ENCODE measurements around the gene SRPK3. TPM values are rescaled to one million over a fixed set of nuclear protein-coding genes. Genes with fewer than 3 reads are reported as not detected.

SRPK3 gene
- total and polyA plus RNA-seq, 2 donors (not counting 1 experiment from before 2014, with no cell fraction given): not detected

GRCh38 chrX:153783378-153784013 is 2.7 kb downstream of the SRPK3 start:
- intact Hi-C loops (cut with micrococcal nuclease): no loop called here
- Histone ChIP-seq H3K27ac (ENCODE audit: low read length in 2 of 2) (no peak overlapping the region), H4K20me1 (ENCODE audit: control insufficient read depth, insufficient read depth, low read length, poor library complexity, severe bottlenecking) (no peaks in the 10 kb centered on the region), H3K36me3 (replicated peaks in 1 of 2; ENCODE audit: control extremely low read depth in 1 of 2, control insufficient read depth in 1 of 2, extremely low read depth in 1 of 2, insufficient read depth in 2 of 2, low read length in 1 of 2) (peaks cover 0 to 19% of the 10 kb centered on the region in 2 experiments), H3K4me3 (ENCODE audit: control extremely low read depth in 1 of 5, extremely low read depth in 1 of 5, insufficient read depth in 1 of 5, low read depth in 2 of 5, low read length in 4 of 5) (no peak overlapping the region), H3K27me3 (replicated peaks in 1 of 4; ENCODE audit: control extremely low read depth in 1 of 4, control insufficient read depth in 3 of 4, insufficient read depth in 4 of 4, low read length in 3 of 4) (no peaks in the 10 kb centered on the region), H2AFZ (ENCODE audit: insufficient read depth, low read depth, low read length, poor library complexity, severe bottlenecking) (no peak overlapping the region), H3K9me3 (ENCODE audit: control extremely low read depth in 1 of 3, control insufficient read depth in 2 of 3, insufficient read depth in 1 of 3, low read length in 2 of 3) (no peaks in the 10 kb centered on the region), H3K4me1 (ENCODE audit: control insufficient read depth in 2 of 2, insufficient read depth in 2 of 2, low read length in 2 of 2) (no peaks in the 10 kb centered on the region), H3K79me2 (ENCODE audit: control insufficient read depth, insufficient read depth, low read length) (no peaks in the 10 kb centered on the region), H3K4me2 (replicated peaks; ENCODE audit: low read depth, low read length, poor library complexity, severe bottlenecking) (no peak overlapping the region), H3K9ac (ENCODE audit: low read length) (no peak overlapping the region)
- ATAC-seq (ENCODE audit: low read depth): no peak
- DNase-seq: no peak
- no peaks in the 10 kb centered on the region for H3K9me3 Mint-ChIP-seq (ENCODE audit: insufficient read depth)
- ChIA-PET CTCF (no interaction called here), POLR2A (no interaction called here)
- H3K4me1 Mint-ChIP-seq: peaks cover 4% of the 10 kb centered on the region
- peaks cover 7% of the 10 kb centered on the region for H3K27me3 Mint-ChIP-seq
- TF ChIP-seq EZH2 (IDR thresholded peaks at IDR 0.05; ENCODE audit: borderline replicate concordance, insufficient read depth, low read depth, low read length, poor library complexity, severe bottlenecking): no peak
- no peak for TF ChIP-seq CTCF (IDR thresholded peaks at IDR 0.05)
- H3K27ac Mint-ChIP-seq: no peak overlapping the region
- no peak overlapping the region for H3K4me3 Mint-ChIP-seq
- WGBS (ENCODE audit: insufficient coverage): 73% methylated on average over 12 of the region's 24 CpGs

- ChIA-PET POLR2A (no interaction called here), CTCF (no interaction called here)
- Mint-ChIP-seq H3K27ac (no peak overlapping the region), H3K4me3 (no peak overlapping the region), H3K4me1 (peaks cover 4% of the 10 kb centered on the region), H3K9me3 (ENCODE audit: insufficient read depth) (no peaks in the 10 kb centered on the region), H3K27me3 (peaks cover 7% of the 10 kb centered on the region)
- WGBS (ENCODE audit: insufficient coverage): 98% methylated on average over 11 of the region's 27 CpGs
- H3K36me3 ChIP-seq (replicated peaks in 1 of 2; ENCODE audit: control extremely low read depth in 1 of 2, control insufficient read depth in 1 of 2, extremely low read depth in 1 of 2, insufficient read depth in 2 of 2, low read length in 1 of 2): peaks cover 0 to 23% of the 10 kb centered on the region in 2 experiments
- no peak for DNase-seq
- no peak overlapping the region for H3K9ac ChIP-seq (ENCODE audit: low read length)
- H2AFZ ChIP-seq (ENCODE audit: insufficient read depth, low read depth, low read length, poor library complexity, severe bottlenecking): no peak overlapping the region
- no peaks in the 10 kb centered on the region for H3K27me3 ChIP-seq (replicated peaks in 1 of 4; ENCODE audit: control extremely low read depth in 1 of 4, control insufficient read depth in 3 of 4, insufficient read depth in 4 of 4, low read length in 3 of 4)
- intact Hi-C loops (cut with micrococcal nuclease): no loop called here
- no peak for ATAC-seq (ENCODE audit: low read depth)
- H3K4me1 ChIP-seq (ENCODE audit: control insufficient read depth in 2 of 2, insufficient read depth in 2 of 2, low read length in 2 of 2): no peaks in the 10 kb centered on the region
- no peaks in the 10 kb centered on the region for H3K79me2 ChIP-seq (ENCODE audit: control insufficient read depth, insufficient read depth, low read length)
- H3K9me3 ChIP-seq (ENCODE audit: control extremely low read depth in 1 of 3, control insufficient read depth in 2 of 3, insufficient read depth in 1 of 3, low read length in 2 of 3): no peaks in the 10 kb centered on the region
- no peak overlapping the region for H3K27ac ChIP-seq (ENCODE audit: low read length in 2 of 2)
- no peak overlapping the region for H3K4me3 ChIP-seq (ENCODE audit: control extremely low read depth in 1 of 5, extremely low read depth in 1 of 5, insufficient read depth in 1 of 5, low read depth in 2 of 5, low read length in 4 of 5)
- TF ChIP-seq CTCF (IDR thresholded peaks at IDR 0.05): no peak
- TF ChIP-seq EZH2 (IDR thresholded peaks at IDR 0.05; ENCODE audit: borderline replicate concordance, insufficient read depth, low read depth, low read length, poor library complexity, severe bottlenecking): no peak
- no peaks in the 10 kb centered on the region for H4K20me1 ChIP-seq (ENCODE audit: control insufficient read depth, insufficient read depth, low read length, poor library complexity, severe bottlenecking)
- no peak overlapping the region for H3K4me2 ChIP-seq (replicated peaks; ENCODE audit: low read depth, low read length, poor library complexity, severe bottlenecking)
Measured at GRCh38 chrX:153784325-153784967, 3.6 kb downstream of the SRPK3 start.

All from B cell (primary cell).